Measurements from ENCODE around the gene DMXL2.
"Not testable (repeated sequence)": the region's sequence is repeated elsewhere in the genome, so short reads cannot be mapped to it uniquely, and the experiment has no call there.

Gene DMXL2

GRCh38 chr15:51450001-51450400 is 172.6 kb downstream of the DMXL2 start:
- no peak for DNase-seq (ENCODE audit: extremely low spot score)
- ChIA-PET CTCF (interaction anchor here (1.3 kb wide), 1 partner anchor 12 kb away, joined by 3 read pairs; no protein-coding TSS in a partner anchor), POLR2A (no interaction called here)
- TF ChIP-seq, protein P1, sequence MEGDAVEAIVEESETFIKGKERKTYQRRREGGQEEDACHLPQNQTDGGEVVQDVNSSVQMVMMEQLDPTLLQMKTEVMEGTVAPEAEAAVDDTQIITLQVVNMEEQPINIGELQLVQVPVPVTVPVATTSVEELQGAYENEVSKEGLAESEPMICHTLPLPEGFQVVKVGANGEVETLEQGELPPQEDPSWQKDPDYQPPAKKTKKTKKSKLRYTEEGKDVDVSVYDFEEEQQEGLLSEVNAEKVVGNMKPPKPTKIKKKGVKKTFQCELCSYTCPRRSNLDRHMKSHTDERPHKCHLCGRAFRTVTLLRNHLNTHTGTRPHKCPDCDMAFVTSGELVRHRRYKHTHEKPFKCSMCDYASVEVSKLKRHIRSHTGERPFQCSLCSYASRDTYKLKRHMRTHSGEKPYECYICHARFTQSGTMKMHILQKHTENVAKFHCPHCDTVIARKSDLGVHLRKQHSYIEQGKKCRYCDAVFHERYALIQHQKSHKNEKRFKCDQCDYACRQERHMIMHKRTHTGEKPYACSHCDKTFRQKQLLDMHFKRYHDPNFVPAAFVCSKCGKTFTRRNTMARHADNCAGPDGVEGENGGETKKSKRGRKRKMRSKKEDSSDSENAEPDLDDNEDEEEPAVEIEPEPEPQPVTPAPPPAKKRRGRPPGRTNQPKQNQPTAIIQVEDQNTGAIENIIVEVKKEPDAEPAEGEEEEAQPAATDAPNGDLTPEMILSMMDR (IDR thresholded peaks at IDR 0.05; ENCODE audit: control extremely low read depth, extremely low read depth, low read depth, missing control alignments), result no peak

- TF ChIP-seq, protein P1 (IDR thresholded peaks at IDR 0.05; ENCODE audit: control extremely low read depth, extremely low read depth, low read depth, missing control alignments), result no peak
- CTCF ChIA-PET, result interaction anchor here (0.9 to 1.3 kb wide), 2 partner anchors 8 to 13 kb away, joined by 3 to 4 read pairs; no protein-coding TSS in a partner anchor
- POLR2A ChIA-PET, result no interaction called here
- no peak for DNase-seq (ENCODE audit: extremely low spot score)
Observed at GRCh38 chr15:51448622-51449399, 173.8 kb downstream of the DMXL2 start.

DNA sequence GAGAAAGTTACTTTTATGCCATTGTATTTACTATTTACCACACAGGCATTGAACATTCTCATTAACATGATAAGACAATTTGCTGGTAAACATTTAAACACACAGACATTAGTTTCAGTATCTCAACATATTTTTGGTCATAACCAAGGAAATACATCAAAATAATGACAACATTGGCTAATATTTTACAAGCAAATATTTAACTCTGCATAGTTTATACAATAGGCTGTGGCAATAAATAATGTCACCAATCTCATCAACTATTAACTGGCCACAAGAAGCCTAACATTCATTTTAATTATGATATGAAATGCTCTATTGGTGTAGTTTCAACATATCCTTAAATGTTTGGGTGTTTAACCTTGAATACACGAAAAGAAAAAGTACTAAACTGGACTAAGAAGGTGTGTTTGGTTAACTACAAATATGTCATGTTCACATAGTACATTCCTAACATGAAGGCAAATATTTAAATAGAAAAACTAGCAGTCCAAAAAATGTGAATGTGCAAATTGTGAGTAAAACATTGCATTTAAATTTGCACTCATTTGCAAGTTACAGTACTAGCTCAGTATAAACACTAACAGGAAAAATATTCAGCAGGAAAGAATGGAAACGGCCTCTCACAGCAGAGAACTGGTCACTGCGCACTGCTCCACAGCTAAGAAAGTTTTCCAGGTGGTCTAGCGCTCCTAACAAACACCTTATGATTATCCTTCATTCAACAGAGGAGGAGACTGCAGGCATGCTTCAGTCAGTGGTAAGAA is 174.5 kb downstream of the DMXL2 start:
- ChIA-PET CTCF (interaction anchor here (0.9 to 1.3 kb wide), 2 partner anchors 9 to 14 kb away, joined by 3 to 4 read pairs; no protein-coding TSS in a partner anchor), POLR2A (no interaction called here)
- DNase-seq (ENCODE audit: extremely low spot score), result no peak
- TF ChIP-seq, protein P1 (IDR thresholded peaks at IDR 0.05; ENCODE audit: control extremely low read depth, extremely low read depth, low read depth, missing control alignments), result no peak

GRCh38 chr15:51446029-51446744 is 176.4 kb downstream of the DMXL2 start:
- POLR2A ChIA-PET; DNase-seq (ENCODE audit: extremely low spot score): not testable (repeated sequence)
- CTCF ChIA-PET, result interaction anchor here (1.4 kb wide), 1 partner anchor 13 kb away, joined by 3 read pairs; no protein-coding TSS in a partner anchor

DNA sequence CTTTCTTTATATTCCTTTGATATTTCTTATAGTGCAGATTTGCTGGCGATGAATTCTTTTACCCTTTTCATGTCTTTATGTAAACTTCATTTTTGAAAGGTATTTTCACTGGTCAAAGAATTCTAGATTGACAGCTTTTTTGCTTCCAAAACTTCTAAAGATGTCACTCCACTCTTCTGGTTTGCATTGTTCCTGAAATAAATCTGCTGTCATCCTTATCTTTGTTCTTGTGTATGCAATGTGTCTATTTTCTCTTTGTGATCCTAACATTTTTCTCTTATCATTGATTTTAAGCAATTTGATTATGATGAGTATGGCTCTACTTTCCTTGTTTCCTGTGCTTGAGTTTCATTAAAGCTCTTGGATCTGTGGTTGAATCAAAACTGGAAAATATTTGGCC is 177.8 kb downstream of the DMXL2 start:
- DNase-seq (ENCODE audit: extremely low spot score), result no peak
- TF ChIP-seq, protein P1 (IDR thresholded peaks at IDR 0.05; ENCODE audit: control extremely low read depth, extremely low read depth, low read depth, missing control alignments), result no peak
- ChIA-PET POLR2A (no interaction called here), CTCF (no interaction called here)

DNA sequence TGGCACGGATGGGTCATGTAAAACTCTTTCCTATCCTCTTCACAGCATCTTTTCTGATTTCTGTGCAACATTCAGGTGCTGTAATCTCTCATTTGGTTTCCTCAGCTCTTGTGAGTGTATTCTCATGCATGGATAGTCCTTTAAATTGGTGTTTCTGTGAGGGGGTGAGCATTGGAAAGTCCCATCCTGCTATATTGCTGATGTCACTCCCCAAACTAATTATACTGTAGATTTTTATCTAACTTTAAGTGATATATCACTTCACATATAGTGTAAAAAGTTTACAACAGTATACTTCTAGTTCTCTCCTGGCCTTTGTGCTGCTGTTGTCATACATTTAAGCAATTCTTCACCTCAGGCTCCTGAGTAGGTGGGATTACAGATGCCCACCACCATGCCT is 178.5 kb downstream of the DMXL2 start:
- no peak for DNase-seq (ENCODE audit: extremely low spot score)
- TF ChIP-seq, protein P1 (IDR thresholded peaks at IDR 0.05; ENCODE audit: control extremely low read depth, extremely low read depth, low read depth, missing control alignments), result no peak
- POLR2A ChIA-PET, result no interaction called here
- CTCF ChIA-PET, result no interaction called here
